Measurements from ENCODE around the gene MUC4. TPM values are rescaled to one million over a fixed set of nuclear protein-coding genes. Genes with fewer than 3 reads are reported as not detected.

The MUC4 gene
- total and polyA plus RNA-seq, 2 donors: 0.42 TPM; not detected in 1

- 84% methylated on average over 6 of the region's 6 CpGs for WGBS
- no peak overlapping the region for H3K4me3 ChIP-seq (ENCODE audit: low read depth, low read length)
- no peaks in the 10 kb centered on the region for H3K4me1 ChIP-seq (ENCODE audit: insufficient read depth)
- H3K36me3 ChIP-seq (ENCODE audit: insufficient read depth): no peaks in the 10 kb centered on the region
- no peak overlapping the region for H3K27ac ChIP-seq (ENCODE audit: low read depth)
- no peak for DNase-seq (ENCODE audit: extremely low spot score)
These were observed 103.7 kb downstream of the MUC4 start for GRCh38 chr3:195708061-195708460.

- no peak overlapping the region for H3K4me3 ChIP-seq (ENCODE audit: low read depth, low read length)
- DNase-seq (ENCODE audit: extremely low spot score): no peak
- H3K27ac ChIP-seq (ENCODE audit: low read depth): no peak overlapping the region
- H3K36me3 ChIP-seq (ENCODE audit: insufficient read depth): no peaks in the 10 kb centered on the region
- H3K4me1 ChIP-seq (ENCODE audit: insufficient read depth): no peaks in the 10 kb centered on the region
- WGBS: 73% methylated on average over 9 of the region's 9 CpGs
These were observed 106.4 kb downstream of the MUC4 start for GRCh38 chr3:195705081-195705991.

GRCh38 chr3:195704433-195704999 is 107.2 kb downstream of the MUC4 start:
- H3K4me3 ChIP-seq (ENCODE audit: low read depth, low read length): no peak overlapping the region
- no peaks in the 10 kb centered on the region for H3K36me3 ChIP-seq (ENCODE audit: insufficient read depth)
- DNase-seq (ENCODE audit: extremely low spot score): no peak
- no peaks in the 10 kb centered on the region for H3K4me1 ChIP-seq (ENCODE audit: insufficient read depth)
- H3K27ac ChIP-seq (ENCODE audit: low read depth): no peak overlapping the region
- 58% methylated on average over 9 of the region's 9 CpGs for WGBS

- Histone ChIP-seq H3K36me3 (ENCODE audit: insufficient read depth) (no peaks in the 10 kb centered on the region), H3K4me3 (ENCODE audit: low read depth, low read length) (no peak overlapping the region), H3K27ac (ENCODE audit: low read depth) (no peak overlapping the region), H3K4me1 (ENCODE audit: insufficient read depth) (no peaks in the 10 kb centered on the region)
- no peak for DNase-seq (ENCODE audit: extremely low spot score)
- 80% methylated on average over 5 of the region's 5 CpGs for WGBS
These were observed 108.0 kb downstream of the MUC4 start for GRCh38 chr3:195703776-195704175.

- Histone ChIP-seq H3K4me3 (ENCODE audit: low read depth, low read length) (no peak overlapping the region), H3K36me3 (ENCODE audit: insufficient read depth) (no peaks in the 10 kb centered on the region), H3K27ac (ENCODE audit: low read depth) (no peak overlapping the region), H3K4me1 (ENCODE audit: insufficient read depth) (no peaks in the 10 kb centered on the region)
- no peak for DNase-seq (ENCODE audit: extremely low spot score)
- WGBS: 70% methylated on average over 9 of the region's 9 CpGs
These were observed 110.5 kb downstream of the MUC4 start for GRCh38 chr3:195701042-195701915.

- no peak overlapping the region for H3K4me3 ChIP-seq (ENCODE audit: low read depth, low read length)
- no peaks in the 10 kb centered on the region for H3K4me1 ChIP-seq (ENCODE audit: insufficient read depth)
- no peak for DNase-seq (ENCODE audit: extremely low spot score)
- no peak overlapping the region for H3K27ac ChIP-seq (ENCODE audit: low read depth)
- WGBS: 84% methylated on average over 5 of the region's 5 CpGs
- no peaks in the 10 kb centered on the region for H3K36me3 ChIP-seq (ENCODE audit: insufficient read depth)
These were observed 111.4 kb downstream of the MUC4 start for GRCh38 chr3:195700319-195700718.

GRCh38 chr3:195699860-195700259 is 111.9 kb downstream of the MUC4 start:
- no peaks in the 10 kb centered on the region for H3K4me1 ChIP-seq (ENCODE audit: insufficient read depth)
- no peak for DNase-seq (ENCODE audit: extremely low spot score)
- no peak overlapping the region for H3K4me3 ChIP-seq (ENCODE audit: low read depth, low read length)
- 65% methylated on average over 6 of the region's 6 CpGs for WGBS
- no peaks in the 10 kb centered on the region for H3K36me3 ChIP-seq (ENCODE audit: insufficient read depth)
- no peak overlapping the region for H3K27ac ChIP-seq (ENCODE audit: low read depth)

- DNase-seq (ENCODE audit: extremely low spot score): no peak
- Histone ChIP-seq H3K4me1 (ENCODE audit: insufficient read depth) (no peaks in the 10 kb centered on the region), H3K36me3 (ENCODE audit: insufficient read depth) (no peaks in the 10 kb centered on the region), H3K4me3 (ENCODE audit: low read depth, low read length) (no peak overlapping the region), H3K27ac (ENCODE audit: low read depth) (no peak overlapping the region)
- 87% methylated on average over 2 of the region's 2 CpGs for WGBS
These were observed 112.3 kb downstream of the MUC4 start for GRCh38 chr3:195699388-195699771.

- no peak overlapping the region for H3K4me3 ChIP-seq (ENCODE audit: low read depth, low read length)
- WGBS: 65% methylated on average over 5 of the region's 5 CpGs
- no peaks in the 10 kb centered on the region for H3K36me3 ChIP-seq (ENCODE audit: insufficient read depth)
- H3K4me1 ChIP-seq (ENCODE audit: insufficient read depth): no peaks in the 10 kb centered on the region
- no peak for DNase-seq (ENCODE audit: extremely low spot score)
- no peak overlapping the region for H3K27ac ChIP-seq (ENCODE audit: low read depth)
These were observed 112.9 kb downstream of the MUC4 start for GRCh38 chr3:195698647-195699387.

- Histone ChIP-seq H3K4me3 (ENCODE audit: low read depth, low read length) (no peak overlapping the region), H3K4me1 (ENCODE audit: insufficient read depth) (no peaks in the 10 kb centered on the region), H3K27ac (ENCODE audit: low read depth) (no peak overlapping the region), H3K36me3 (ENCODE audit: insufficient read depth) (no peaks in the 10 kb centered on the region)
- WGBS: 85% methylated on average over 4 of the region's 4 CpGs
- no peak for DNase-seq (ENCODE audit: extremely low spot score)
These were observed 113.4 kb downstream of the MUC4 start for GRCh38 chr3:195698325-195698646.

GRCh38 chr3:195697582-195698324 is 114.0 kb downstream of the MUC4 start:
- 64% methylated on average over 11 of the region's 11 CpGs for WGBS
- DNase-seq (ENCODE audit: extremely low spot score): no peak
- H3K4me1 ChIP-seq (ENCODE audit: insufficient read depth): no peaks in the 10 kb centered on the region
- no peak overlapping the region for H3K4me3 ChIP-seq (ENCODE audit: low read depth, low read length)
- H3K27ac ChIP-seq (ENCODE audit: low read depth): no peak overlapping the region
- no peaks in the 10 kb centered on the region for H3K36me3 ChIP-seq (ENCODE audit: insufficient read depth)

All from urinary bladder (tissue), 4 donors.